HCT116 (cell line): ENCODE measurements around the gene TYW1B. TPM values are rescaled to one million over a fixed set of nuclear protein-coding genes. Genes with fewer than 3 reads are reported as not detected.
"Not testable (repeated sequence)": the region's sequence is repeated elsewhere in the genome, so short reads cannot be mapped to it uniquely, and the experiment has no call there.

ENCODE experiments used
- ATAC-seq: fragments of 200-7000 bp; cut with Tn5 transposase; 2 replicates; pipeline ENCODE4 v1.9.1; 2020; ENCODE audit warnings: mild to moderate bottlenecking, moderate library complexity
- BruUV-seq: library from RNA; stranded (reverse); fragments of 400-500 nt; replicated peaks from 2 replicates; lab custom pipeline; 2021; lab: Mats Ljungman, UMichigan
- CTCF ChIA-PET: fragments of 300-600 bp; sonication (Branson Sonifier 250); formaldehyde crosslinking; loops from one replicate; lab custom pipeline; 2021; ENCODE audit warnings: antibody characterized with exemption; lab: Charles Lee
- POLR2A ChIA-PET: fragments of 300-600, 350-600 bp; sonication (Branson Sonifier 250); formaldehyde crosslinking; loops from one replicate; lab custom pipeline; 2021; ENCODE audit warnings: antibody characterized with exemption; lab: Charles Lee
- RAD21 ChIA-PET, 2 experiments: fragments of 300-600 bp; sonication (Branson Sonifier 250); formaldehyde crosslinking; loops; one replicate each; lab custom pipeline; 2023; ENCODE audit warnings: low total read pairs in 2 of 2; ENCODE audit not compliant: uncharacterized antibody in 2 of 2, unreplicated experiment in 2 of 2, low non-redundant PET in 1 of 2; lab: Charles Lee
- DNase-seq: peaks from one replicate; pipeline ENCODE4 v3.0.0-alpha.2; 2010; ENCODE audit warnings: low read depth, low spot score
- H2AFZ ChIP-seq: fragments of 200-600 bp; shearing (Covaris generic), sonication (generic); 2 replicates; pipeline ENCODE4 v1.6.1; 2017; ENCODE audit warnings: low read depth, mixed run types, mixed read lengths, antibody characterized with exemption, low read length; ENCODE audit not compliant: poor library complexity, severe bottlenecking
- H3K27ac ChIP-seq: 2 replicates; pipeline ENCODE4 v1.5.1; 2012; ENCODE audit warnings: low read depth, low read length
- H3K27me3 ChIP-seq: fragments of 200-600 bp; sonication (generic); 2 replicates; pipeline ENCODE4 v1.6.1; 2016; ENCODE audit warnings: mixed run types, low read length, mixed read lengths; ENCODE audit not compliant: insufficient read depth
- H3K36me3 ChIP-seq, 2 experiments: fragments of 200-500 bp in 1 of 2; fragments of 200-600 bp in 1 of 2; sonication (Bioruptor generic) in 1 of 2; sonication (generic) in 1 of 2; 2 replicates each; pipeline versions ENCODE4 v1.5.1 to v1.6.1; 2014 to 2016; ENCODE audit warnings: low read length in 2 of 2, inconsistent platforms in 1 of 2, mixed read lengths in 1 of 2, mixed run types in 1 of 2; ENCODE audit not compliant: insufficient read depth in 2 of 2, control insufficient read depth in 1 of 2
- H3K4me1 ChIP-seq, 2 experiments: fragments of 200-600 bp in 1 of 2; sonication (generic) in 1 of 2; 2 replicates each; pipeline versions ENCODE4 v1.5.1 to v1.6.1; 2012 to 2017; ENCODE audit warnings: low read length in 2 of 2, inconsistent platforms in 1 of 2, mild to moderate bottlenecking in 1 of 2, mixed read lengths in 1 of 2, mixed run types in 1 of 2, moderate library complexity in 1 of 2; ENCODE audit not compliant: insufficient read depth in 2 of 2, control insufficient read depth in 1 of 2
- H3K4me2 ChIP-seq: fragments of 200-600 bp; sonication (generic); 2 replicates; pipeline ENCODE4 v1.6.1; 2017; ENCODE audit warnings: mixed run types, low read length, mixed read lengths
- H3K4me3 ChIP-seq, 2 experiments: fragments of 200-600 bp in 1 of 2; sonication (generic) in 1 of 2; replicated peaks in 1 of 2; 2 replicates each; pipeline ENCODE4 v1.5.1; 2011 to 2016; ENCODE audit warnings: low read length in 2 of 2, control low read depth in 1 of 2, low read depth in 1 of 2, mild to moderate bottlenecking in 1 of 2, mixed read lengths in 1 of 2, mixed run types in 1 of 2
- H3K79me2 ChIP-seq: fragments of 200-600 bp; sonication (generic); 2 replicates; pipeline ENCODE4 v1.6.1; 2017; ENCODE audit warnings: mild to moderate bottlenecking, mixed run types, low read length, moderate library complexity, mixed read lengths; ENCODE audit not compliant: insufficient read depth
- H3K9ac ChIP-seq: fragments of 200-600 bp; sonication (generic); 2 replicates; pipeline ENCODE4 v1.6.1; 2016; ENCODE audit warnings: low read length, mixed read lengths
- H3K9me2 ChIP-seq: fragments of 200-600 bp; sonication (generic), shearing (Covaris generic); 2 replicates; pipeline ENCODE4 v1.6.1; 2017; ENCODE audit warnings: mixed run types, mild to moderate bottlenecking, moderate library complexity; ENCODE audit not compliant: insufficient read depth
- H3K9me3 ChIP-seq, 2 experiments: fragments of 200-500 bp in 1 of 2; fragments of 200-600 bp in 1 of 2; sonication (Bioruptor generic) in 1 of 2; sonication (generic) in 1 of 2; 2 replicates each; pipeline ENCODE4 v1.6.1; 2014 to 2017; ENCODE audit warnings: low read length in 2 of 2, mixed read lengths in 2 of 2, inconsistent platforms in 1 of 2, low read depth in 1 of 2, mild to moderate bottlenecking in 1 of 2, mixed run types in 1 of 2, moderate library complexity in 1 of 2; ENCODE audit not compliant: control insufficient read depth in 1 of 2, insufficient read depth in 1 of 2
- H4K20me1 ChIP-seq: fragments of 200-600 bp; sonication (generic), shearing (Covaris generic); 2 replicates; pipeline ENCODE4 v1.6.1; 2017; ENCODE audit warnings: mixed run types, mild to moderate bottlenecking, moderate library complexity; ENCODE audit not compliant: insufficient read depth
- MAX ChIP-seq: IDR thresholded peaks from 2 replicates; pipeline ENCODE4 v1.6.1; 2012
- ZNF274 ChIP-seq: fragments of 200-500 bp; sonication (Bioruptor generic); IDR thresholded peaks from 2 replicates; pipeline ENCODE4 v1.6.1; 2014; ENCODE audit warnings: mild to moderate bottlenecking, low read depth, low read length, inconsistent platforms
- intact Hi-C: fragments of 100-400 bp; cut with micrococcal nuclease; formaldehyde crosslinking; loops from 2 replicates; pipeline ENCODE4 v1.10.0; 2022
- total RNA-seq: library from RNA; stranded (reverse); gene quantifications from one replicate; pipeline ENCODE4 v1.2.1, GENCODE V29; 2021; ENCODE audit not compliant: unreplicated experiment

Gene TYW1B
- total RNA-seq, 1 experiment from 2014 or later: 2.4 TPM

- H3K27me3 ChIP-seq, H3K9me2 ChIP-seq, H3K36me3 ChIP-seq, H3K9ac ChIP-seq, H3K79me2 ChIP-seq, H3K4me3 ChIP-seq, ATAC-seq, DNase-seq, H3K27ac ChIP-seq, intact Hi-C loops, H3K4me1 ChIP-seq, H2AFZ ChIP-seq, RAD21 ChIA-PET, H3K4me2 ChIP-seq, POLR2A ChIA-PET, H3K9me3 ChIP-seq, CTCF ChIA-PET, H4K20me1 ChIP-seq: not testable (repeated sequence)
- BruUV-seq: TSS peak; percentile 39
Observed at GRCh38 chr7:72626428-72627011, 201.5 kb downstream of the TYW1B start.

- POLR2A ChIA-PET: not testable (repeated sequence)
Observed at GRCh38 chr7:72625721-72626423, 202.1 kb downstream of the TYW1B start.

GRCh38 chr7:72622532-72622931 is 205.5 kb downstream of the TYW1B start:
- no peak for ATAC-seq

More at GRCh38 chr7:72625721-72626423, 202.1 kb downstream of the TYW1B start:
- CTCF ChIA-PET, ATAC-seq, H4K20me1 ChIP-seq, RAD21 ChIA-PET, H3K27ac ChIP-seq, DNase-seq, intact Hi-C loops, H3K27me3 ChIP-seq, H3K9me3 ChIP-seq, H3K4me1 ChIP-seq, H3K9me2 ChIP-seq, H3K79me2 ChIP-seq, H2AFZ ChIP-seq, H3K9ac ChIP-seq, BruUV-seq, H3K4me3 ChIP-seq, H3K36me3 ChIP-seq, H3K4me2 ChIP-seq: not testable (repeated sequence)

GRCh38 chr7:72621761-72622187 is 206.2 kb downstream of the TYW1B start:
- H4K20me1 ChIP-seq, H3K79me2 ChIP-seq, RAD21 ChIA-PET, DNase-seq, H3K4me2 ChIP-seq, ATAC-seq, POLR2A ChIA-PET, H3K36me3 ChIP-seq, H3K9me3 ChIP-seq, H3K27me3 ChIP-seq, H3K4me3 ChIP-seq, H3K27ac ChIP-seq, CTCF ChIA-PET, H3K9ac ChIP-seq, H3K9me2 ChIP-seq, intact Hi-C loops, H2AFZ ChIP-seq, BruUV-seq: not testable (repeated sequence)
- H3K4me1 ChIP-seq: peaks cover 7 to 15% of the 10 kb centered on the region in 2 experiments; a peak in 2 of 4 replicates

More at GRCh38 chr7:72622532-72622931, 205.5 kb downstream of the TYW1B start:
- H3K36me3 ChIP-seq: no peaks in the 10 kb centered on the region
- no peak for DNase-seq
- H3K27me3 ChIP-seq: no peaks in the 10 kb centered on the region
- TF ChIP-seq ZNF274 (no peak), MAX (no peak)
- ChIA-PET POLR2A (no interaction called here), CTCF (no interaction called here), RAD21 (no interaction called here)
- H3K4me1 ChIP-seq: peaks cover 7 to 15% of the 10 kb centered on the region in 2 experiments; a peak in 2 of 4 replicates
- H3K79me2 ChIP-seq: no peaks in the 10 kb centered on the region
- no peaks in the 10 kb centered on the region for H4K20me1 ChIP-seq
- H3K4me3 ChIP-seq: no peak overlapping the region
- no peak overlapping the region for H3K9ac ChIP-seq
- H2AFZ ChIP-seq: no peak overlapping the region
- H3K4me2 ChIP-seq: no peak overlapping the region
- no peaks in the 10 kb centered on the region for H3K9me3 ChIP-seq
- H3K9me2 ChIP-seq: no peaks in the 10 kb centered on the region
- intact Hi-C loops: no loop called here
- BruUV-seq: no TSS peak
- H3K27ac ChIP-seq: no peak overlapping the region
